Endothelial cell of umbilical vein (primary cell): ENCODE results near the gene CFAP61. TPM values are rescaled to one million over a fixed set of nuclear protein-coding genes. Genes with fewer than 3 reads are reported as not detected.

Experiments used
- BruUV-seq: library from RNA; stranded (reverse); fragments of 400-500 nt; replicated peaks from 2 replicates; lab custom pipeline; 2021; lab: Mats Ljungman, UMichigan
- CTCF ChIA-PET: fragments of 300-600, 350-600 bp; sonication (Branson Sonifier 250); formaldehyde crosslinking; loops from one replicate; lab custom pipeline; 2021; ENCODE audit warnings: antibody characterized with exemption, inconsistent platforms; lab: Charles Lee
- POLR2A ChIA-PET: fragments of 300-600, 350-600 bp; sonication (Branson Sonifier 250); formaldehyde crosslinking; loops from one replicate; lab custom pipeline; 2021; ENCODE audit warnings: antibody characterized with exemption, inconsistent platforms; lab: Charles Lee
- DNase-seq: peaks from one replicate; pipeline ENCODE4 v3.0.0-alpha.2; 2011; ENCODE audit warnings: low read depth, low spot score
- FAIRE-seq: peaks from 2 replicates; lab custom pipeline; 2011; peaks lifted over from hg19 to GRCh38; lab: Jason Lieb, UNC
- H2AFZ ChIP-seq: 2 replicates; pipeline ENCODE4 v1.6.0; 2012; ENCODE audit warnings: low read depth, low read length, control low read depth, inconsistent platforms
- H3K27ac ChIP-seq: 2 replicates; pipeline ENCODE4 v1.5.1; 2011; ENCODE audit warnings: low read depth, mild to moderate bottlenecking, control low read depth, low read length, moderate library complexity; ENCODE audit not compliant: insufficient read depth
- H3K27me3 ChIP-seq, 2 experiments: 2 replicates each; pipeline versions ENCODE4 v1.6.0 to v1.6.1; 2011; ENCODE audit warnings: low read length in 2 of 2, mixed read lengths in 1 of 2; ENCODE audit not compliant: control insufficient read depth in 2 of 2, insufficient read depth in 2 of 2
- H3K36me3 ChIP-seq, 2 experiments: 2 replicates in 1 of 2; 3 replicates in 1 of 2; pipeline ENCODE4 v1.5.1; 2011; ENCODE audit warnings: low read length in 2 of 2, mild to moderate bottlenecking in 1 of 2, moderate library complexity in 1 of 2; ENCODE audit not compliant: control insufficient read depth in 2 of 2, insufficient read depth in 2 of 2; ENCODE audit errors: extremely low read depth in 1 of 2
- H3K4me1 ChIP-seq: 3 replicates; pipeline ENCODE4 v1.5.1; 2011; ENCODE audit warnings: mild to moderate bottlenecking, low read length; ENCODE audit not compliant: control insufficient read depth, insufficient read depth; ENCODE audit errors: extremely low read depth
- H3K4me2 ChIP-seq: 2 replicates; pipeline ENCODE4 v1.6.1; 2011; ENCODE audit warnings: low read length, control low read depth, mixed read lengths; ENCODE audit not compliant: insufficient read depth
- H3K4me3 ChIP-seq, 3 experiments: fragments of 200-600 bp in 1 of 3; sonication (generic), shearing (Covaris generic) in 1 of 3; replicated peaks in 1 of 3; 2 replicates each; pipeline ENCODE4 v1.5.1; 2011 to 2016; ENCODE audit warnings: control low read depth in 3 of 3, low read length in 3 of 3, mild to moderate bottlenecking in 2 of 3, inconsistent platforms in 1 of 3, low read depth in 1 of 3, moderate library complexity in 1 of 3; ENCODE audit not compliant: insufficient read depth in 1 of 3
- H3K79me2 ChIP-seq: 2 replicates; pipeline ENCODE4 v1.6.0; 2012; ENCODE audit warnings: low read length, inconsistent platforms; ENCODE audit not compliant: control insufficient read depth, insufficient read depth
- H3K9ac ChIP-seq: replicated peaks from 2 replicates; pipeline ENCODE3; 2011; ENCODE audit warnings: low read length, control low read depth; ENCODE audit not compliant: insufficient read depth; ENCODE audit errors: extremely low read depth
- H3K9me1 ChIP-seq: replicated peaks from 3 replicates; pipeline ENCODE4 v1.6.0; 2011; ENCODE audit warnings: mild to moderate bottlenecking, low read length; ENCODE audit not compliant: control insufficient read depth, insufficient read depth; ENCODE audit errors: extremely low read depth
- H3K9me3 ChIP-seq: replicated peaks from 2 replicates; pipeline ENCODE4 v1.5.1; 2012; ENCODE audit warnings: low read length, inconsistent platforms; ENCODE audit not compliant: control insufficient read depth, insufficient read depth
- H4K20me1 ChIP-seq: replicated peaks from 2 replicates; pipeline ENCODE3; 2011; ENCODE audit warnings: mild to moderate bottlenecking, low read length; ENCODE audit not compliant: control insufficient read depth, insufficient read depth; ENCODE audit errors: extremely low read depth
- EZH2 ChIP-seq: IDR thresholded peaks from 2 replicates; pipeline ENCODE4 v1.6.1; 2012; ENCODE audit warnings: borderline replicate concordance, low read depth, mild to moderate bottlenecking, moderate library complexity, low read length, inconsistent platforms; ENCODE audit not compliant: severe bottlenecking
- FOS ChIP-seq: IDR thresholded peaks from 2 replicates; pipeline ENCODE4 v1.6.1; 2011; ENCODE audit warnings: mild to moderate bottlenecking, low read length, moderate library complexity, borderline replicate concordance; ENCODE audit not compliant: insufficient read depth
- GATA2 ChIP-seq: IDR thresholded peaks from 2 replicates; pipeline ENCODE4 v1.7.0; 2011; ENCODE audit warnings: low read depth, mild to moderate bottlenecking, moderate library complexity, mixed read lengths, low read length; ENCODE audit not compliant: insufficient read length, insufficient read depth
- JUN ChIP-seq: IDR thresholded peaks from 2 replicates; pipeline ENCODE4 v1.6.1; 2011; ENCODE audit warnings: borderline replicate concordance, low read depth; ENCODE audit not compliant: insufficient read length, insufficient read depth
- MYC ChIP-seq: IDR thresholded peaks from one replicate; pipeline ENCODE4 v1.6.1; 2011; ENCODE audit warnings: mild to moderate bottlenecking, low read depth, low read length
- POLR2A ChIP-seq: IDR thresholded peaks from 2 replicates; pipeline ENCODE4 v1.6.1; 2012; ENCODE audit warnings: low read depth, mild to moderate bottlenecking, control low read depth, low read length
- POLR2AphosphoS5 ChIP-seq: IDR thresholded peaks from 2 replicates; pipeline ENCODE4 v1.6.1; 2012; ENCODE audit warnings: low read depth, mild to moderate bottlenecking, control low read depth, low read length, moderate library complexity; ENCODE audit not compliant: insufficient read depth
- dilution Hi-C: fragments of 300-500 bp; cut with MboI; formaldehyde crosslinking; loops from one replicate; pipeline ENCODE4 v1.15.0; 2019; ENCODE audit warnings: low sequenced_read_pairs; ENCODE audit not compliant: extremely low pct_ligation_motif_present
- intact Hi-C: fragments of 100-400 bp; cut with micrococcal nuclease; formaldehyde crosslinking; loops from one replicate; pipeline ENCODE4 v1.10.0; 2022
- polyA plus RNA-seq, 4 experiments: library from polyadenylated mRNA; depleted of rRNA in 3 of 4; stranded (reverse) in 3 of 4; unstranded in 1 of 4; fragments of >200 nt; gene quantifications; 2 replicates each; pipeline versions ENCODE4 v1.2.1 to v1.2.3, GENCODE V29; 2011 to 2012; ENCODE audit warnings: missing spikeins in 1 of 4
- total RNA-seq: library from RNA; stranded (reverse); gene quantifications from 2 replicates; pipeline ENCODE4 v1.2.3, GENCODE V29; 2021
- TF ChIP-seq, protein P1 (sequence below): IDR thresholded peaks from 2 replicates; pipeline ENCODE4 v1.6.1; 2011; ENCODE audit not compliant: insufficient read depth, insufficient read length
- TF ChIP-seq, protein P2 (sequence below), 2 donors: IDR thresholded peaks; 1 replicate in 1 of 2; 2 replicates in 1 of 2; pipeline ENCODE4 v1.5.1; 2011; ENCODE audit warnings: low read length in 2 of 2, mild to moderate bottlenecking in 2 of 2, moderate library complexity in 2 of 2, control low read depth in 1 of 2, inconsistent platforms in 1 of 2, low read depth in 1 of 2; ENCODE audit not compliant: insufficient read depth in 1 of 2; ENCODE audit errors: extremely low read depth in 1 of 2

The CFAP61 gene
- total and polyA plus RNA-seq, 2 donors (not counting 3 experiments of a cell fraction or from before 2014, with no cell fraction given): not detected

DNA sequence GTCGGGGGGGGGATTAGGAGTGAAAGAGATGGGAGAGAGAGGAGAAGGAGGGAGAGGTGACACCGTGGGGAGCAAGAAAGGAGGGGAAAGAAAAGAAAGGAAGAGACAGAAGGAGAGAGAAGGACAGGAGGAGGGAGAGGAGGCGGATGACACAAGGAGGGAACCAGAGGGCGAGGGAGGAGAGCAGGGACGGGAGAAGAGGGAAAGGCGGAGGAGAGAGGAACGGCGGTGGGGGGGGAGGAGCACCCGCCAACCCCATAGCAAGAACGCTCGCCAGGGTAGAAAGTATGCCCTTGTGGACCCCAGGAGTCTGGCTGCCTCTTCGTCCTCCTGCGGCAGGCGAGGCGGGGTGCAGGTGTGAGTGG lies 311.1 kb downstream of the CFAP61 start:
- no peak overlapping the region for H3K9ac ChIP-seq
- ChIA-PET POLR2A (no interaction called here), CTCF (no interaction called here)
- TF ChIP-seq GATA2 (no peak), POLR2AphosphoS5 (no peak), FOS (no peak), JUN (no peak), MYC (no peak), EZH2 (no peak), POLR2A (no peak)
- TF ChIP-seq, protein P1, sequence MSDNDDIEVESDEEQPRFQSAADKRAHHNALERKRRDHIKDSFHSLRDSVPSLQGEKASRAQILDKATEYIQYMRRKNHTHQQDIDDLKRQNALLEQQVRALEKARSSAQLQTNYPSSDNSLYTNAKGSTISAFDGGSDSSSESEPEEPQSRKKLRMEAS: no peak
- TF ChIP-seq, protein P2, sequence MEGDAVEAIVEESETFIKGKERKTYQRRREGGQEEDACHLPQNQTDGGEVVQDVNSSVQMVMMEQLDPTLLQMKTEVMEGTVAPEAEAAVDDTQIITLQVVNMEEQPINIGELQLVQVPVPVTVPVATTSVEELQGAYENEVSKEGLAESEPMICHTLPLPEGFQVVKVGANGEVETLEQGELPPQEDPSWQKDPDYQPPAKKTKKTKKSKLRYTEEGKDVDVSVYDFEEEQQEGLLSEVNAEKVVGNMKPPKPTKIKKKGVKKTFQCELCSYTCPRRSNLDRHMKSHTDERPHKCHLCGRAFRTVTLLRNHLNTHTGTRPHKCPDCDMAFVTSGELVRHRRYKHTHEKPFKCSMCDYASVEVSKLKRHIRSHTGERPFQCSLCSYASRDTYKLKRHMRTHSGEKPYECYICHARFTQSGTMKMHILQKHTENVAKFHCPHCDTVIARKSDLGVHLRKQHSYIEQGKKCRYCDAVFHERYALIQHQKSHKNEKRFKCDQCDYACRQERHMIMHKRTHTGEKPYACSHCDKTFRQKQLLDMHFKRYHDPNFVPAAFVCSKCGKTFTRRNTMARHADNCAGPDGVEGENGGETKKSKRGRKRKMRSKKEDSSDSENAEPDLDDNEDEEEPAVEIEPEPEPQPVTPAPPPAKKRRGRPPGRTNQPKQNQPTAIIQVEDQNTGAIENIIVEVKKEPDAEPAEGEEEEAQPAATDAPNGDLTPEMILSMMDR (IDR thresholded peaks at IDR 0.05; ENCODE audit: extremely low read depth in 1 of 2, insufficient read depth in 1 of 2, low read depth in 1 of 2, low read length in 2 of 2): no peak
- FAIRE-seq (no peak), DNase-seq (no peak)
- no peak overlapping the region for H3K27ac ChIP-seq
- intact Hi-C loops: loop anchor here (5.0 to 10.0 kb wide), 3 partner anchors 51 to 461 kb away; no protein-coding TSS in a partner anchor
- H3K27me3 ChIP-seq: peaks cover 58 to 75% of the 10 kb centered on the region in 2 experiments
- H3K4me1 ChIP-seq: no peaks in the 10 kb centered on the region
- no peak overlapping the region for H2AFZ ChIP-seq
- dilution Hi-C loops: no loop called here
- H4K20me1 ChIP-seq: no peaks in the 10 kb centered on the region
- H3K4me3 ChIP-seq: no peak overlapping the region
- H3K79me2 ChIP-seq: no peaks in the 10 kb centered on the region
- no peaks in the 10 kb centered on the region for H3K36me3 ChIP-seq
- no peaks in the 10 kb centered on the region for H3K9me1 ChIP-seq
- no TSS peak for BruUV-seq
- H3K4me2 ChIP-seq: no peak overlapping the region
- no peaks in the 10 kb centered on the region for H3K9me3 ChIP-seq
